Left ventricle myocardium inferior (tissue), 1 donor: ENCODE results near the gene CCDC159. TPM values are rescaled to one million over a fixed set of nuclear protein-coding genes. Genes with fewer than 3 reads are reported as not detected.
A peak's percentile ranks its signal among the peaks of the same experiment; 100 is the strongest.
"Not testable (repeated sequence)": the region's sequence is repeated elsewhere in the genome, so short reads cannot be mapped to it uniquely, and the experiment has no call there.

Source experiments
- DNase-seq: peaks from one replicate; pipeline ENCODE4 v3.0.0-alpha.2; 2020
- H3K27ac ChIP-seq: fragments of 200-600 bp; replicated peaks from 2 replicates; pipeline ENCODE4 v1.8.0; 2021
- H3K27me3 ChIP-seq: fragments of 200-600 bp; 2 replicates; pipeline ENCODE4 v1.8.0; 2021; ENCODE audit warnings: low read depth
- H3K36me3 ChIP-seq: fragments of 200-600 bp; 2 replicates; pipeline ENCODE4 v1.8.0; 2021
- H3K4me1 ChIP-seq: fragments of 200-600 bp; 2 replicates; pipeline ENCODE4 v1.8.0; 2021
- H3K4me3 ChIP-seq: fragments of 200-600 bp; 2 replicates; pipeline ENCODE4 v1.8.0; 2021; ENCODE audit warnings: mild to moderate bottlenecking, moderate library complexity
- H3K9me3 ChIP-seq: fragments of 200-600 bp; replicated peaks from 2 replicates; pipeline ENCODE4 v1.8.0; 2021
- CTCF ChIP-seq: fragments of 200-600 bp; IDR thresholded peaks from 2 replicates; pipeline ENCODE4 v1.8.0; 2021; ENCODE audit warnings: antibody characterized with exemption, mild to moderate bottlenecking, borderline replicate concordance
- intact Hi-C: fragments of 100-400 bp; cut with micrococcal nuclease; formaldehyde crosslinking; loops from one replicate; pipeline ENCODE4 v1.11.0; 2022
- total RNA-seq: library from RNA; stranded (reverse); fragmentation: NEBNext Ultra II Directional; extraction: Animal tissue kit (Norgen Biotek cat#: 25700); gene quantifications from one replicate; pipeline ENCODE4 v1.2.1, GENCODE V29; 2021
- donor health status: DM: no; HTN: yes; CAD: no; lungs with severe emphysema.

CCDC159 gene
- total RNA-seq, 1 donor from 2014 or later = 24.5 TPM

- Histone ChIP-seq H3K4me3 (no peak overlapping the region), H3K27ac (no peak overlapping the region), H3K4me1 (peaks cover 59% of the 10 kb centered on the region), H3K36me3 (peaks cover 17% of the 10 kb centered on the region), H3K27me3 (no peaks in the 10 kb centered on the region), H3K9me3 (no peaks in the 10 kb centered on the region)
- no peak for DNase-seq
- intact Hi-C loops = no loop called here
- TF ChIP-seq CTCF = no peak
Observed at GRCh38 chr19:11342429-11342828, 3.9 kb upstream of the CCDC159 start.

- TF ChIP-seq CTCF = no peak
- intact Hi-C loops = no loop called here
- no peaks in the 10 kb centered on the region for H3K27me3 ChIP-seq
- peak overlapping the region; percentile 91 for H3K4me3 ChIP-seq
- H3K4me1 ChIP-seq = peaks cover 34% of the 10 kb centered on the region
- H3K27ac ChIP-seq = peak overlapping the region; percentile 89
- peaks cover 9% of the 10 kb centered on the region for H3K9me3 ChIP-seq
- no peak for DNase-seq
- peaks cover 17% of the 10 kb centered on the region for H3K36me3 ChIP-seq
Observed at GRCh38 chr19:11345122-11345803, 1.1 kb upstream of the CCDC159 start.

- Histone ChIP-seq H3K9me3 (peaks cover 9% of the 10 kb centered on the region), H3K36me3 (peaks cover 3% of the 10 kb centered on the region), H3K27ac (no peak overlapping the region), H3K27me3 (no peaks in the 10 kb centered on the region), H3K4me1 (peaks cover 33% of the 10 kb centered on the region), H3K4me3 (no peak overlapping the region)
- no peak for DNase-seq
- TF ChIP-seq CTCF = no peak
- intact Hi-C loops = no loop called here
Observed at GRCh38 chr19:11347546-11348039, 1.3 kb downstream of the CCDC159 start.

- DNase-seq = no peak
- intact Hi-C loops = no loop called here
- Histone ChIP-seq H3K27me3 (no peaks in the 10 kb centered on the region), H3K4me1 (peaks cover 27% of the 10 kb centered on the region), H3K4me3 (no peak overlapping the region), H3K9me3 (peaks cover 9% of the 10 kb centered on the region), H3K36me3 (no peaks in the 10 kb centered on the region), H3K27ac (no peak overlapping the region)
- TF ChIP-seq CTCF = no peak
Observed at GRCh38 chr19:11349171-11349570, 2.9 kb downstream of the CCDC159 start.

GRCh38 chr19:11354102-11354501, 7.8 kb downstream of the CCDC159 start:
- H3K9me3 ChIP-seq, H3K4me3 ChIP-seq, DNase-seq, H3K27me3 ChIP-seq, H3K27ac ChIP-seq, intact Hi-C loops, H3K36me3 ChIP-seq: not testable (repeated sequence)
- H3K4me1 ChIP-seq = peaks cover 22% of the 10 kb centered on the region

- peaks cover 22% of the 10 kb centered on the region for H3K4me1 ChIP-seq
- H3K9me3 ChIP-seq = no peaks in the 10 kb centered on the region
- no peaks in the 10 kb centered on the region for H3K27me3 ChIP-seq
- no peak for TF ChIP-seq CTCF
- H3K27ac ChIP-seq = peak within 1 kb of the TSS; percentile 75
- DNase-seq = peak; percentile 96
- H3K36me3 ChIP-seq = peaks cover 11% of the 10 kb centered on the region
- intact Hi-C loops = no loop called here
- peak within 1 kb of the TSS; percentile 77 for H3K4me3 ChIP-seq
Observed at GRCh38 chr19:11355160-11356073, 9.1 kb downstream of the CCDC159 start, which contains the start of gene PLPPR2. Gene PLPPR2 (plus strand): TSS chr19:11355432. CDS start chr19:11357674, 2,242 bp downstream.
